ENCODE data around the gene MRRF.

MRRF gene

DNA sequence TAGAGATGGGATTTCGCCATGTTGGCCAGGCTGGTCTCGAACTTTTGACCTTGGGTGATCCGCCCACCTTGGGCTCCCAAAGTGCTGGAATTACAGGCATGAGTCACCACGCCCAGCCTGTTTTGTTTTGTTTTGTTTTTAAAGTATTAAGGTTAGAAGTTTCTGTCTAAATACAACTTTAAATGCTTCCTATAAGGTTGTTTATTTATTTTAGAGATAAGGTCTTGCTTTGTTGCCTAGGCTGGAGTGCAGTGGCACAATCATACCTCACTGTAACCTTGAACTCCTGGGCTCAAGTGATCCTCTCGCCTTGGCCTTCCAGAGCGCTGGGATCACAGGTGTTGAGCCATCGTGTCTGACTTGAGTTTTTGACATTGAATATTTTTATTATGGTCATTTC is 11.4 kb downstream of the MRRF start:
- Histone ChIP-seq H3K9ac (ENCODE audit: insufficient read length) (no peak overlapping the region), H3K27ac (no peak overlapping the region), H3K4me3 (no peak overlapping the region), H3K36me3 (ENCODE audit: insufficient read depth, low read length) (peaks cover 85% of the 10 kb centered on the region), H3K9me3 (ENCODE audit: low read depth, low read length) (peaks cover 17% of the 10 kb centered on the region)
- no peak for DNase-seq (ENCODE audit: low read depth, low spot score)
- no peak for TF ChIP-seq POLR2AphosphoS5 (IDR thresholded peaks at IDR 0.05; ENCODE audit: borderline replicate concordance, low read depth, low read length)
- no peak for TF ChIP-seq FOXP2 (optimal IDR thresholded peaks at IDR 0.05; ENCODE audit: control extremely low read depth, extremely low read length, insufficient read depth)
- no peak for TF ChIP-seq EZH2 (IDR thresholded peaks at IDR 0.05)

DNA sequence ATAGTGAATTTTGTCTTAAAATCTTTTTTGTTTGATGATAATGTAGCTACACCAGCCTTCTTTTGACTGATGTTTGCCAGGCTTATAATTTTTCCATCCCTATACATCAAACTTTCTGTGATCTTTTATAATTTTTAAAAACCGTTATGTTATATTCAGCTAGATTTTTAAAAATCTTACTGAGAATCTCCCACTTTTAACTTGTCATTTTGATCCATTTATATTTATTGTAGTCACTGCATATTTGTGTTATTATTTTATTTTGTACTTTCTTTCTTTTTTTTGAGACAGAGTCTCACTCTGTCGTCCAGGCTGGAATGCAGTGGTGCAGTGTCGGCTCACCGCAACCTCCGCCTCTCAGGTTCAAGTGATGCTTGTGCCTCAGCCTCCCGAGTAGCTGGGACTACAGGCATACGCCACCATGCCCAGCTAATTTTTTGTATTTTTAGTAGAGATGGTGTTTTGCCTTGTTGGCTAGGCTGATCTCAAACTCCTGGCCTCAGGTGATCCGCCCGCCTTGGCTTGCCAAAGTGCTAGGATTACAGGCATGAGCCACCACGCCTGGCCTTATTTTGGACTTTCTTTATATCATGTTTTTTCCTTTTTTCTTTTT is 12.7 kb downstream of the MRRF start:
- Histone ChIP-seq H3K4me3 (no peak overlapping the region), H3K9ac (ENCODE audit: insufficient read length) (no peak overlapping the region), H3K9me3 (ENCODE audit: low read depth, low read length) (peaks cover 17% of the 10 kb centered on the region), H3K36me3 (ENCODE audit: insufficient read depth, low read length) (peaks cover 80% of the 10 kb centered on the region), H3K27ac (no peak overlapping the region)
- TF ChIP-seq EZH2 (IDR thresholded peaks at IDR 0.05) (no peak), POLR2AphosphoS5 (IDR thresholded peaks at IDR 0.05; ENCODE audit: borderline replicate concordance, low read depth, low read length) (no peak), FOXP2 (optimal IDR thresholded peaks at IDR 0.05; ENCODE audit: control extremely low read depth, extremely low read length, insufficient read depth) (no peak)
- DNase-seq (ENCODE audit: low read depth, low spot score): no peak

DNA sequence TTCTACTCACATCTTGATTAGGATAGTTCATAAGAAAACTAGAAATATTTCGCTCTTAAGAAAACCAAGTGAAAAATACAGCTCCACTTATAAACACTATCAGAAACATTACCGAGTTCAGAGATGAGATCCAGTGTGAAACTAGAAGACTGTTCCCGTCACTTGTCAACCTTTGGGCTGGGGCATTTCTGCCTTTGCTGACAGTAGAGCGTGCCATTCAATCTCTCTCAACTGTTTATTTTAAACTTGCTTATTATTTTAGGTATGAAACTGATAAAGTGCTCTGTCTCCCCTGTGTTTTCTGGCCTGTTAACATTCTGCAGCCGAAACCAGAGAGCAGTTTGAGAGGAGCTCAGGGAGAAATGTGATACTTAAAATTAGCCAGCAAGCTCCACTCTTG is 16.7 kb downstream of the MRRF start:
- no peak for DNase-seq (ENCODE audit: low read depth, low spot score)
- H3K4me3 ChIP-seq: no peak overlapping the region
- no peak overlapping the region for H3K9ac ChIP-seq (ENCODE audit: insufficient read length)
- H3K36me3 ChIP-seq (ENCODE audit: insufficient read depth, low read length): peaks cover 76% of the 10 kb centered on the region
- H3K9me3 ChIP-seq (ENCODE audit: low read depth, low read length): 0 out of 2 replicates have a peak, but pooled peaks cover 2% of the 10 kb centered on the region
- TF ChIP-seq EZH2 (IDR thresholded peaks at IDR 0.05): no peak
- TF ChIP-seq FOXP2 (optimal IDR thresholded peaks at IDR 0.05; ENCODE audit: control extremely low read depth, extremely low read length, insufficient read depth): no peak
- no peak for TF ChIP-seq POLR2AphosphoS5 (IDR thresholded peaks at IDR 0.05; ENCODE audit: borderline replicate concordance, low read depth, low read length)
- no peak overlapping the region for H3K27ac ChIP-seq

GRCh38 chr9:122286764-122287163 is 22.1 kb downstream of the MRRF start:
- H3K36me3 ChIP-seq (ENCODE audit: insufficient read depth, low read length): peaks cover 78% of the 10 kb centered on the region

GRCh38 chr9:122287214-122287720 is 22.6 kb downstream of the MRRF start:
- H3K27ac ChIP-seq: no peak overlapping the region
- TF ChIP-seq POLR2AphosphoS5 (IDR thresholded peaks at IDR 0.05; ENCODE audit: borderline replicate concordance, low read depth, low read length) (no peak), EZH2 (IDR thresholded peaks at IDR 0.05) (no peak), FOXP2 (optimal IDR thresholded peaks at IDR 0.05; ENCODE audit: control extremely low read depth, extremely low read length, insufficient read depth) (no peak)
- H3K9me3 ChIP-seq (ENCODE audit: low read depth, low read length): no peaks in the 10 kb centered on the region
- H3K36me3 ChIP-seq (ENCODE audit: insufficient read depth, low read length): peaks cover 81% of the 10 kb centered on the region
- DNase-seq (ENCODE audit: low read depth, low spot score): no peak
- no peak overlapping the region for H3K9ac ChIP-seq (ENCODE audit: insufficient read length)
- no peak overlapping the region for H3K4me3 ChIP-seq

More at GRCh38 chr9:122286764-122287163, 22.1 kb downstream of the MRRF start:
- H3K4me3 ChIP-seq: no peak overlapping the region
- TF ChIP-seq EZH2 (IDR thresholded peaks at IDR 0.05): no peak
- TF ChIP-seq FOXP2 (optimal IDR thresholded peaks at IDR 0.05; ENCODE audit: control extremely low read depth, extremely low read length, insufficient read depth): no peak
- TF ChIP-seq POLR2AphosphoS5 (IDR thresholded peaks at IDR 0.05; ENCODE audit: borderline replicate concordance, low read depth, low read length): no peak
- no peak overlapping the region for H3K9ac ChIP-seq (ENCODE audit: insufficient read length)
- DNase-seq (ENCODE audit: low read depth, low spot score): no peak
- no peak overlapping the region for H3K27ac ChIP-seq
- H3K9me3 ChIP-seq (ENCODE audit: low read depth, low read length): no peaks in the 10 kb centered on the region

GRCh38 chr9:122291458-122291857 is 26.8 kb downstream of the MRRF start:
- TF ChIP-seq POLR2AphosphoS5 (IDR thresholded peaks at IDR 0.05; ENCODE audit: borderline replicate concordance, low read depth, low read length): no peak
- TF ChIP-seq EZH2 (IDR thresholded peaks at IDR 0.05): no peak
- TF ChIP-seq FOXP2 (optimal IDR thresholded peaks at IDR 0.05; ENCODE audit: control extremely low read depth, extremely low read length, insufficient read depth): no peak
- H3K36me3 ChIP-seq (ENCODE audit: insufficient read depth, low read length): peaks cover 82% of the 10 kb centered on the region
- H3K9ac ChIP-seq (ENCODE audit: insufficient read length): no peak overlapping the region
- no peak overlapping the region for H3K4me3 ChIP-seq
- DNase-seq (ENCODE audit: low read depth, low spot score): no peak
- no peak overlapping the region for H3K27ac ChIP-seq
- no peaks in the 10 kb centered on the region for H3K9me3 ChIP-seq (ENCODE audit: low read depth, low read length)

DNA sequence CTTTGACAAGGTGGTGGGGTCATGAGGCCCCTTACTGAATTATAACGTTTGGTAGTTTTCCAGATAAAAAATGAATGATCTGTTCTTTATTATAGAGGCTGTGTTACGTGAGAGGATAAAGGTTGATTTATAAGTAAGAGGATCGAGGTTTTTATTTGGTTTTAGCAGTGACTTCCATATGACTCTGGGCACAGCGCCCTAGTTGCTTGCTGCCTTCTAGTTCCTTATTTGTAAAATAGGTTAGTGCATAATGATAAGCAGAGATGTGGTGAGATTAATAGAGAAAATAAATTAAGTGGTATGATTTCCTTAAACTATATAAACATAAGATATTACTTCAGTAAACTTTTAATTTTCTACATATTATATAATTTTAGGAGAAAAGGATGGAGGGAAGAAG is 29.8 kb downstream of the MRRF start:
- no peak overlapping the region for H3K4me3 ChIP-seq
- DNase-seq (ENCODE audit: low read depth, low spot score): no peak
- peaks cover 72% of the 10 kb centered on the region for H3K36me3 ChIP-seq (ENCODE audit: insufficient read depth, low read length)
- TF ChIP-seq EZH2 (IDR thresholded peaks at IDR 0.05) (no peak), POLR2AphosphoS5 (IDR thresholded peaks at IDR 0.05; ENCODE audit: borderline replicate concordance, low read depth, low read length) (no peak), FOXP2 (optimal IDR thresholded peaks at IDR 0.05; ENCODE audit: control extremely low read depth, extremely low read length, insufficient read depth) (no peak)
- H3K9ac ChIP-seq (ENCODE audit: insufficient read length): no peak overlapping the region
- H3K27ac ChIP-seq: no peak overlapping the region
- H3K9me3 ChIP-seq (ENCODE audit: low read depth, low read length): no peaks in the 10 kb centered on the region

GRCh38 chr9:122297512-122297911 is 32.8 kb downstream of the MRRF start:
- Histone ChIP-seq H3K4me3 (no peak overlapping the region), H3K9ac (ENCODE audit: insufficient read length) (no peak overlapping the region), H3K36me3 (ENCODE audit: insufficient read depth, low read length) (peaks cover 59% of the 10 kb centered on the region), H3K9me3 (ENCODE audit: low read depth, low read length) (no peaks in the 10 kb centered on the region), H3K27ac (no peak overlapping the region)
- TF ChIP-seq POLR2AphosphoS5 (IDR thresholded peaks at IDR 0.05; ENCODE audit: borderline replicate concordance, low read depth, low read length): no peak
- TF ChIP-seq FOXP2 (optimal IDR thresholded peaks at IDR 0.05; ENCODE audit: control extremely low read depth, extremely low read length, insufficient read depth): no peak
- TF ChIP-seq EZH2 (IDR thresholded peaks at IDR 0.05): no peak
- DNase-seq (ENCODE audit: low read depth, low spot score): no peak
